ENCODE results near the gene DYSF. TPM values are rescaled to one million over a fixed set of nuclear protein-coding genes. Genes with fewer than 3 reads are reported as not detected.

DYSF gene
- total and polyA plus RNA-seq, 5 donors = 36.7 to 49.4 (median 42.1) TPM

DNA sequence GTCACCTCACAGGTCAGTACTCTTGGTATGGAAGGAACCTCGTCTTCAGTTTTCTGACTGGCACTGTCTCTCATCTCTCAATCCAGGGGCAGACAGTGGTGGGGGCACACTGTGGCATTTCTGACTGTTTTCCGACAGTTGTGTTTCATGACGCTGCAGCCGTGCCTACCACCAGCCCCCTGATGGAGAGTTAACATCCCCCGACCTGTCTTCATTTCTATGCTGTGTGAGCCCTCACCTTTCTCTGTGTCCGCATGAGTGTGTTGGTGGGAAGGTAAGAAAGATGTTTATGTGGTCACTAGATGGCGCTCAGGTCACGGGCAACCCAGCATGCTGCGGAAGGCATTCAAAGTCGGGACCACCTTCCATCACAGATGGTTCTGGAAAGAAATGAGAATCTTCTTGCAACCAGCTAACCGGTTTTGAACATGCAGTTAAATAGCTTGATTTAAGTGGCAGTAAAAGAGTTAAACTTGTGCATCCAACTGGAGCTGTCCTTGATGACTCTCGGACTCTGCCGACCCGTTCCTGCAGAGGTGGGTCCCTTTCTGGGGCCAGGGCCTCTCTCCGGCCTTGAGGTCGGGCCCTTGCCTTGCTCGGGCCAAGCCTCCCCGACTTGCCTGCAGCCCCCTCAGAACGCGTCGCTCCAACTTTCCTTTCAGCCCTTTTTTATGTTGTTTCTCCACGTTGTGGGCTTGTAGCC, 92.4 kb downstream of the DYSF start:
- intact Hi-C loops (cut with DNase I) = loop anchor here (2.0 to 10.0 kb wide), 4 partner anchors 59 to 607 kb away; no protein-coding TSS in a partner anchor
- Histone ChIP-seq H3K9me3 (ENCODE audit: control insufficient read depth, low read length) (no peaks in the 10 kb centered on the region), H3K27ac (ENCODE audit: low read length) (peak overlapping the region; percentile 50), H3K27me3 (ENCODE audit: control insufficient read depth, insufficient read depth) (no peaks in the 10 kb centered on the region), H3K4me1 (ENCODE audit: control insufficient read depth, insufficient read depth, low read length) (no peaks in the 10 kb centered on the region), H3K4me3 (ENCODE audit: low read length) (no peak overlapping the region)
- ATAC-seq (peak; percentile 66 to 75), DNase-seq (peak in 2 of 3 donors; percentile 61 to 74)
- 37% methylated on average over 22 of the region's 22 CpGs for WGBS

DNA sequence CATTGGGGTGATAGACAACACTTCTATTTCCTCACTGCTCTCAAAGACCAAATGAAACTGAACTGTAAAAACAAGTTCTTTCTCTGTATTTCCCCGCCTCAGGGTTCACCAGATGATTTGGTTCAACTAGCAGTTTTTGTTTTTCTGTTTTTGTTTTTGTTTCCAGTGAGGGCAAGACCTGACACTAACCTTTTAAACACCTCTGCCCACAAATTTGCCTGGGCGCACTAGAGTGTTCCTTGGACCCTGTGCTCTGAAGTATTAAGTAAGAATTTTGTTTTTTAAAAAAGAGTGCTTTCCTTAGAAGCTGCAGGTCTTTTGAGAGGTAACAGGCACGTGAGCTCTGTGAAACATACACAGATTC, 92.9 kb downstream of the DYSF start:
- H3K27me3 ChIP-seq (ENCODE audit: control insufficient read depth, insufficient read depth) = no peaks in the 10 kb centered on the region
- 88% methylated on average over 3 of the region's 3 CpGs for WGBS
- ATAC-seq = no peak
- intact Hi-C loops (cut with DNase I) = loop anchor here (5.0 to 10.0 kb wide), 3 partner anchors 59 to 606 kb away; no protein-coding TSS in a partner anchor
- no peak for DNase-seq
- H3K4me3 ChIP-seq (ENCODE audit: low read length) = no peak overlapping the region
- H3K27ac ChIP-seq (ENCODE audit: low read length) = no peak overlapping the region
- no peaks in the 10 kb centered on the region for H3K9me3 ChIP-seq (ENCODE audit: control insufficient read depth, low read length)
- no peaks in the 10 kb centered on the region for H3K4me1 ChIP-seq (ENCODE audit: control insufficient read depth, insufficient read depth, low read length)

- Histone ChIP-seq H3K27me3 (ENCODE audit: control insufficient read depth, insufficient read depth) (no peaks in the 10 kb centered on the region), H3K9me3 (ENCODE audit: control insufficient read depth, low read length) (no peaks in the 10 kb centered on the region), H3K4me1 (ENCODE audit: control insufficient read depth, insufficient read depth, low read length) (no peaks in the 10 kb centered on the region), H3K27ac (ENCODE audit: low read length) (no peak overlapping the region), H3K4me3 (ENCODE audit: low read length) (no peak overlapping the region)
- intact Hi-C loops (cut with DNase I) = loop anchor here (5.0 to 10.0 kb wide), 3 partner anchors 58 to 605 kb away; no protein-coding TSS in a partner anchor
- ATAC-seq (no peak), DNase-seq (no peak)
- 92% methylated on average over 14 of the region's 14 CpGs for WGBS
Measured at GRCh38 chr2:71546777-71547281, 93.5 kb downstream of the DYSF start.

DNA sequence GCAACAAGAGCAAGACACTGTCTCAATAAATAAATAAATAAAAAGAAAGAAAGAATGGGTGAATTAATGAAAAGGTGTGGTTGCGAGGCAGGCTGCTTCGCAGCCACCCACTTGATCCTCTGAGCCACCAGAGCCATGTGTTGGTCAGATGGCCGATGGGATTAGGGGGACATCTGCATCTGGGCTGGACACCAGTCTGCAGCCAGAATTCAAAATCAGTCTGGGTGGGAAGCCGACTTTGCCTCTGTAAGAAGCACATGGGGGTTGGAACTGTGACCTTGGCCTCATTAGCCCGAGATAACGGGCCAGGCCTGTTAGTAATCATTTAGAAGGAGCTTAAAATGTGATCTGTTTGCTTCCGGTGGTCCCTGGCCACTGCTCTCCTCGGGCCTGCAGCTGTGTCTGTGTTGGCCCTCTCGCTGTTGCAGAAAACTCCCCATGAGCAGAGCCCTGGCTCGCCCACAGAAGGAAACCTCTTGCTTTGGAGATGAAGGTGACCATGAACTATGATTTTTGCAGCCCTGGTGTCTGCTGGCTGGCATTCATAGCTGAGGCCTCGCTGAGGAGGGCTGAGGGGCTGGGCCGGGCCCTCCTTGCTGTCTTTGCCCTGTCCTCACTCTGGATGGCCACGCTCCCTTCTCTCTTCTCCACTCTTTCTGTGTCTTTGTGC, 94.4 kb downstream of the DYSF start:
- no peaks in the 10 kb centered on the region for H3K9me3 ChIP-seq (ENCODE audit: control insufficient read depth, low read length)
- peak in 1 of 3 donors; percentile 19 for DNase-seq
- 90% methylated on average over 13 of the region's 13 CpGs for WGBS
- intact Hi-C loops (cut with DNase I) = loop anchor here (5.0 to 10.0 kb wide), 3 partner anchors 57 to 605 kb away; no protein-coding TSS in a partner anchor
- H3K27ac ChIP-seq (ENCODE audit: low read length) = no peak overlapping the region
- H3K27me3 ChIP-seq (ENCODE audit: control insufficient read depth, insufficient read depth) = no peaks in the 10 kb centered on the region
- ATAC-seq = no peak
- no peak overlapping the region for H3K4me3 ChIP-seq (ENCODE audit: low read length)
- no peaks in the 10 kb centered on the region for H3K4me1 ChIP-seq (ENCODE audit: control insufficient read depth, insufficient read depth, low read length)

GRCh38 chr2:71548646-71549425, 95.5 kb downstream of the DYSF start:
- intact Hi-C loops (cut with DNase I) = loop anchor here (5.0 to 10.0 kb wide), 3 partner anchors 56 to 603 kb away; no protein-coding TSS in a partner anchor
- DNase-seq (peak; percentile 82 to 91 (median 87)), ATAC-seq (peak; percentile 62)
- no peaks in the 10 kb centered on the region for H3K27me3 ChIP-seq (ENCODE audit: control insufficient read depth, insufficient read depth)
- 67% methylated on average over 21 of the region's 21 CpGs for WGBS
- no peak overlapping the region for H3K27ac ChIP-seq (ENCODE audit: low read length)
- H3K4me3 ChIP-seq (ENCODE audit: low read length) = no peak overlapping the region
- H3K4me1 ChIP-seq (ENCODE audit: control insufficient read depth, insufficient read depth, low read length) = no peaks in the 10 kb centered on the region
- no peaks in the 10 kb centered on the region for H3K9me3 ChIP-seq (ENCODE audit: control insufficient read depth, low read length)

- 91% methylated on average over 11 of the region's 11 CpGs for WGBS
- no peak overlapping the region for H3K27ac ChIP-seq (ENCODE audit: low read length)
- intact Hi-C loops (cut with DNase I) = loop anchor here in 1 of 4 donors (10.0 kb wide), 1 partner anchor 244 kb away; no protein-coding TSS in a partner anchor
- no peak overlapping the region for H3K4me3 ChIP-seq (ENCODE audit: low read length)
- no peaks in the 10 kb centered on the region for H3K27me3 ChIP-seq (ENCODE audit: control insufficient read depth, insufficient read depth)
- ATAC-seq = no peak
- H3K9me3 ChIP-seq (ENCODE audit: control insufficient read depth, low read length) = no peaks in the 10 kb centered on the region
- no peaks in the 10 kb centered on the region for H3K4me1 ChIP-seq (ENCODE audit: control insufficient read depth, insufficient read depth, low read length)
- peak in 1 of 3 donors; percentile 39 for DNase-seq
Measured at GRCh38 chr2:71550801-71551630, 97.7 kb downstream of the DYSF start.

DNA sequence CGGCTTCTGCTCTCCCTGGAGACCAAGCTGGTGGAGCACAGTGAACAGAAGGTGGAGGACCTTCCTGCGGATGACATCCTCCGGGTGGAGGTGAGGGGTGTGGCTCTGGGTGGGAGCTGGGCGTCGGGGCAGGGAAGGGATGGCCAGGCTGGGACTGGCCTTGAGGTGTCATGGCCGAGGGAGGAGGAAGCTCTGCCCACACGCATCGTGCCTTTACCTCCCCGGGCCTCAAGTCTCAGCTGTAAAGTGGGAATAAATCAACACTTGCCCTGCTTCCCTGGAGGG, 98.2 kb downstream of the DYSF start:
- Histone ChIP-seq H3K9me3 (ENCODE audit: control insufficient read depth, low read length) (no peaks in the 10 kb centered on the region), H3K4me1 (ENCODE audit: control insufficient read depth, insufficient read depth, low read length) (no peaks in the 10 kb centered on the region), H3K27ac (ENCODE audit: low read length) (no peak overlapping the region), H3K27me3 (ENCODE audit: control insufficient read depth, insufficient read depth) (no peaks in the 10 kb centered on the region), H3K4me3 (ENCODE audit: low read length) (no peak overlapping the region)
- ATAC-seq (no peak), DNase-seq (peak in 1 of 3 donors; percentile 30)
- WGBS = 89% methylated on average over 9 of the region's 9 CpGs
- intact Hi-C loops (cut with DNase I) = loop anchor here in 1 of 4 donors (10.0 kb wide), 1 partner anchor 243 kb away; no protein-coding TSS in a partner anchor

GRCh38 chr2:71552356-71552755, 99.0 kb downstream of the DYSF start:
- no peak for DNase-seq
- 77% methylated on average over 6 of the region's 6 CpGs for WGBS

GRCh38 chr2:71552861-71553301, 99.5 kb downstream of the DYSF start:
- Histone ChIP-seq H3K27ac (ENCODE audit: low read length) (no peak overlapping the region), H3K9me3 (ENCODE audit: control insufficient read depth, low read length) (no peaks in the 10 kb centered on the region), H3K27me3 (ENCODE audit: control insufficient read depth, insufficient read depth) (no peaks in the 10 kb centered on the region), H3K4me3 (ENCODE audit: low read length) (no peak overlapping the region), H3K4me1 (ENCODE audit: control insufficient read depth, insufficient read depth, low read length) (no peaks in the 10 kb centered on the region)
- DNase-seq = peak in 2 of 3 donors; percentile 55 to 69
- WGBS = 87% methylated on average over 15 of the region's 15 CpGs
- no peak for ATAC-seq
- intact Hi-C loops (cut with DNase I) = loop anchor here in 1 of 4 donors (10.0 kb wide), 1 partner anchor 242 kb away; no protein-coding TSS in a partner anchor

More at GRCh38 chr2:71552356-71552755, 99.0 kb downstream of the DYSF start:
- intact Hi-C loops (cut with DNase I) = loop anchor here in 1 of 4 donors (10.0 kb wide), 1 partner anchor 242 kb away; no protein-coding TSS in a partner anchor
- Histone ChIP-seq H3K9me3 (ENCODE audit: control insufficient read depth, low read length) (no peaks in the 10 kb centered on the region), H3K27me3 (ENCODE audit: control insufficient read depth, insufficient read depth) (no peaks in the 10 kb centered on the region), H3K27ac (ENCODE audit: low read length) (no peak overlapping the region), H3K4me3 (ENCODE audit: low read length) (no peak overlapping the region), H3K4me1 (ENCODE audit: control insufficient read depth, insufficient read depth, low read length) (no peaks in the 10 kb centered on the region)
- ATAC-seq = no peak

Measured in right cardiac atrium (tissue), 5 donors.